GM19351 (cell line): ENCODE data around the gene GAGE10.
"Not testable (repeated sequence)": the region's sequence is repeated elsewhere in the genome, so short reads cannot be mapped to it uniquely, and the experiment has no call there.

Source experiments
- ATAC-seq: cut with Tn5 transposase; IDR thresholded peaks from one replicate; pipeline ENCODE4 v1.9.1; 2021; ENCODE audit warnings: mild to moderate bottlenecking, moderate library complexity; ENCODE audit not compliant: unreplicated experiment

Gene GAGE10

DNA sequence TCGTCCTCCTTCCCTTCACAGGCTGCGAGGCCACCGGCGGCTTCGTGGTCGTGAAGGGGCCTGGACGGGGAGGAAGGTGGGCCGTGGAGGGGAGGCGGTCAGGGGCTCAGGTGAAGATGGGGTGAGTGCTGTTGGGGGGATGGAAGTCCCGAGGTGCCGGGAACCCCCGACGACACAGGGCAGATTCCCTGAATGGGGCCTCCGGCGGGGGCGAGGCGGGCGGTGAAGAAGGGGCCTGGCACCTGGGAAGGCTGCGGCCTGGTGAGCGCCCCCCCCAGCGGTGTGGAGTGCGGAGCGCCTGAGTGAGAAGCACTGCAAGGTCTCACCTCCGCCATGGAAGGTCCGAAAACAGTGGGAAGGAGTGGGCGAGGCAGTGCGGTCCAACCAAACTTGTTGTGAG, 18.8 kb downstream of the GAGE10 start:
- not testable (repeated sequence) for ATAC-seq

DNA sequence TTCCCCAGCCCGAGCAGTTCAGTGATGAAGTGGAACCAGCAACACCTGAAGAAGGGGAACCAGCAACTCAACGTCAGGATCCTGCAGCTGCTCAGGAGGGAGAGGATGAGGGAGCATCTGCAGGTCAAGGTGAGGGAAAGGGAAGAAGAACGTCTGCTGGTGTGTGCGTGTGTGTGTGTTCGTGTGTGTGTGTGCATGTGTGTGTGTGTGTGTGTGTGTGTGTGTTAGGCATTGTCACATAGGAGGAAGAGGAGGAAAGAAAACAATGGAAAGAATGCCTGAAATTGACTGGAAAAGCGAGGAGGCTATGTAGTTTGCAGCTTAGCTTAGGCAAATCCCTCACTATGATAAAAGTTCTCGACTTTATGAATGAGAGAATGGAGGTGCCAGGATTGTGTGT, 20.3 kb downstream of the GAGE10 start:
- not testable (repeated sequence) for ATAC-seq

DNA sequence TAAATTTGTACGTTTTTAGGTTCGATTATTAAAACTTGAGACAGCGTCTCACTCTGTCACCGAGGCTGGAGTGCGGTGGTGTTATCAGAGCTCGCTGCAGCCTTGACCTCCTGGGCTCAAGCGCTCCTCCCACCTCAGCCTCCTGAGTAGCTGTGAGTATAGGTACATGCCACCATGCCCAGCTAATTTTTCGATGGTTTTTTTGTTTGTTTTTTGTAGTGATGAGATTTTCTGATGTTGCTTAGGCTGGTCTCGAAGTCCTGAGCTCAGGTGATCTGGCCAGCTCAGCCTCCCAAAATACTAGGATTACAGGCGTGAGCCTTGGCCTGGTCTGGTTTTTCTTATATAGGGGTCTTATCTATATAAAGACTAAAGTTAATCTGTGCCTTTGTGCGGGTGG, 27.0 kb downstream of the GAGE10 start:
- ATAC-seq: not testable (repeated sequence)

DNA sequence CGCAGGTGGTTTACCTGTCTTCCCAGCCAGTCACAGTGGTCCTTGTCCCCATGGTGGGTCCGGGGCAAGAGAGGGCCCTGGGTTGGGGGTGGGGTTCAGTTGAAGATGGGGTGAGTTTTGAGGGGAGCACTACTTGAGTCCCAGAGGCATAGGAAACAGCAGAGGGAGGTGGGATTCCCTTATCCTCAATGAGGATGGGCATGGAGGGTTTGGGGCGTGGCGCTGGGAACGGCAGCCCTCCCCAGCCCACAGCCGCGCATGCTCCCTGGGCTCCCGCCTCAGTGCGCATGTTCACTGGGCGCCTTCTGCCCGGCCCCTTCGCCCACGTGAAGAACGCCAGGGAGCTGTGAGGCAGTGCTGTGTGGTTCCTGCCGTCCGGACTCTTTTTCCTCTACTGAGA, 27.8 kb downstream of the GAGE10 start, which contains the start of gene GAGE13:
TSS of gene GAGE13 (plus strand) at position 301 of the 400 bp plus-strand sequence. CDS start 1,156 bp downstream, outside the sequence.
- not testable (repeated sequence) for ATAC-seq

DNA sequence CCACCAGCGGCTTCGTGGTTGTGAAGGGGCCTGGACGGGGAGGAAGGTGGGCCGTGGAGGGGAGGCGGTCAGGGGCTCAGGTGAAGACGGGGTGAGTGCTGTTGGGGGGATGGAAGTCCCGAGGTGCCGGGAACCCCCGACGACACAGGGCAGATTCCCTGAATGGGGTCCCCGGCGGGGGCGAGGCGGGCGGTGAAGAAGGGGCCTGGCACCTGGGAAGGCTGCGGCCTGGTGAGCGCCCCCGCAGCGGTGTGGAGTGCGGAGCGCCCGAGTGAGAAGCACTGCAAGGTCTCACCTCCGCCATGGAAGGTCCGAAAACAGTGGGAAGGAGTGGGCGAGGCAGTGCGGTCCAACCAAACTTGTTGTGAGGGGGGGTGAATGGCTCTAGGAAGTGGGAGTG, 28.4 kb downstream of the GAGE10 start:
- ATAC-seq: not testable (repeated sequence)

DNA sequence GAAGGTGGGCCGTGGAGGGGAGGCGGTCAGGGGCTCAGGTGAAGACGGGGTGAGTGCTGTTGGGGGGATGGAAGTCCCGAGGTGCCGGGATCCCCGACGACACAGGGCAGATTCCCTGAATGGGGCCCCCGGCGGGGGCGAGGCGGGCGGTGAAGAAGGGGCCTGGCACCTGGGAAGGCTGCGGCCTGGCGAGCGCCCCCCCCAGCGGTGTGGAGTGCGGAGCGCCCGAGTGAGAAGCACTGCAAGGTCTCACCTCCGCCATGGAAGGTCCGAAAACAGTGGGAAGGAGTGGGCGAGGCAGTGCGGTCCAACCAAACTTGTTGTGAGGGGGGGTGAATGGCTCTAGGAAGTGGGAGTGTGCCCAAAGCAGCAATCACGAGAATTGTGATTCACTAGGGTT, 38.0 kb downstream of the GAGE10 start:
- not testable (repeated sequence) for ATAC-seq

DNA sequence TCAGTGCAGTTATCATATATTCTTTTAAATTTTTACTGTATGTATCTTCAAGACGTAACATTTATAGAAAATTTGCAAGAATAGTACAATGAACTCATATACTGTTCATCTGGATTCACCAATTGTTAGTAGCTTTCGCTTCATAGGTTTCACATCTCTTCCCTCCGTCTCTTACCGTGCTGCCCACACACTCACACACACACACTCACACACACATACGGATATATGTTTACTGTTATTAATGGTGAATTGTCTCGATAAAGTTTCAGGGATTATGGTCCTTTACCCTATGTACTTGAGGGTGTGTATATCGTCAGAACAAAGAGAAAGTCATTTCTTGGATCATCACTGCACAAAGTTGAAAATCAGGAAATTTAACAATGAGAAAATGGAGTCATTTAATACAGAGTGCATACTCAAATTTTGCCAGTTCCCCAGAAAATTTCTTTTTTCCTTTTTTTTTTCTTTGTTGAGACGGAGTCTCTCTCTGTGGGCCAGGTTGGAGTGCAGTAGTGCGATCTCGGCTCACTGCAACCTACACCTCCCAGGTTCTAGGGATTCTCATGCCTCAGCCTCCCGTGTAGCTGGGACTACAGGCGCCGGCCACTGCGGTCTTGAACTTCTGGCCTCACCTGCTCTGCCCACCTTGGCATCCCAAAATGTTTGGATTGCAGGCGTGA, 41.2 kb downstream of the GAGE10 start:
- not testable (repeated sequence) for ATAC-seq

DNA sequence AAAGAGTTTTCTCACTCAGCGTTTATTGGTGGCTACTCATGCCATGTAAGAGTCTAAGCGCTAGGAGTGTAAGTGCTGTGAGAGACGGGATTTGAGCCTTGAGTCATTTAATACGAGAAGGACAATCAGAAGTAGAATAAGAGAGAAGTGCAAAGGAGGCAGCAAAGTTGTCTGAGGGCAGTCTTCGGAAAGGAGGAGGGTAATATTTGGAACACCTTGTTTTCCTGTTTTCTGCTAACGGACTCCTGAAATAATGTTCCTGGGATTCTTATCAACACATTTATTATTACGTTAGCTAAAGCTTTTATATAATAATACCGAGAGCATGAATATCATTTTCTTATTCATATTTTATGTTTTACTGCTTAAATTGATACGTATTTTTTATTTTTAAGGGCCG, 42.0 kb downstream of the GAGE10 start:
- not testable (repeated sequence) for ATAC-seq

DNA sequence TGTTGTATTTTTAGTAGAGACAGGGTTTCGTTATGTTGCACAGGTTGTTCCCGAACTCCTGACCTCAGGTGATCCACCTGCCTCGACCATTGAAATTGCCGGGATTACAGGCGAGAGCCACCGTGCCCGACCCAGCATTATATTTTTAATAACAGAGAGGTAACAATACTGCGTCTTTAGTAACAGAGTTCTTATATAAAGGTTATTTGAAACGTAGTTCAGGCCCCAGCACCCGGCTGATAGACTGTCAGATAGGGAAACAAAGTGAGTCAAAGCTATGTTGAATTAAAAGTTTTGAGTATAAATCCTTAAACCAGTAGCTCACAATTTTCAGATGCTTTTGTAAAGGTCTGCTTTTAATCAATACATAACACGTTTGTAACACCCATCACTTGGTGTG, 42.7 kb downstream of the GAGE10 start:
- ATAC-seq: not testable (repeated sequence)
